SHP77 (cell line): ENCODE data around the gene MBNL1.
A peak's percentile ranks its signal among the peaks of the same experiment; 100 is the strongest.

Source experiments
- DNase-seq, 2 experiments: peaks; one replicate each; lab custom pipeline; 2025; lab: John Stamatoyannopoulos, UW

Gene MBNL1

DNA sequence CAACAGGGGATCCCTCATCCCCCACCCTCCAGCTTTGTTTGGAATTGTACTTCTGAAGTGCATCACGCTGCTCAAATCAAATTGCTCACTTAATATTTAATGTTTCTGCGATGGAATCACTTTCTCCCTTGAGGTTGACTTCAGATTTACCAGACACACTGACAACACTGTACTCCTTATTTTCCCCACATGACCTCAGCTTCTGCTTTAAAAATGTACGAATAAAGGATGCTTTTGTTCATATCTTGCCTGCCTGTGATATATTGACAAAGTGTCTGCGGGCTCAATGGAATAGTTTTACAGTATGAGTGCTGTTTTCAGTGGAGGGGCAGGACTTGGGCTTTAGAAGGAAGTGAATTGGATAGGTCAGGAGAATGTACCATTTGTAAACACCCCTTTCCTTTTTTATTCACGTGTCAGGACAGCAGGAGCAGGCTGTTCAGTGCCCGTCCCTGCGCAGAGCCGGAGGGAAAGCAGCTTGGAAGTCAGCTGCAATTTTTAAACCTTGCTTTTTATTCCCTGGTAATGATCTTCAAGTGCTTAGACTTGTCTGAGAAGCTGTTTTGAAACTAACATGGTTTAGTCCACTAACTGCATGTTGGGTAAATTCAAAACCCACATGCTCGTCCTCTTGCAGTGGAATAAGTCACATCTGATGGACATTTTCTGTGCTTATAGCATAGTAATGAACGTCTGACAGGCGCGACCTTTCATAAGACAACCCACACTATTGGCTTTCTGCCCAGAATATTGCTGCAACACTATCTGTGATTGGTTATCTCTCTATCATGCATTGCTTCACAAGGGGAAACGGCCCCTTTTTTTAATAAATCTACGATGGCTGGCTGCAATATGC, 29.9 kb downstream of the MBNL1 start:
- DNase-seq, result peak; percentile 81 to 88

- DNase-seq, result no peak
Observed at GRCh38 chr3:152299249-152299976, 30.7 kb downstream of the MBNL1 start.

DNA sequence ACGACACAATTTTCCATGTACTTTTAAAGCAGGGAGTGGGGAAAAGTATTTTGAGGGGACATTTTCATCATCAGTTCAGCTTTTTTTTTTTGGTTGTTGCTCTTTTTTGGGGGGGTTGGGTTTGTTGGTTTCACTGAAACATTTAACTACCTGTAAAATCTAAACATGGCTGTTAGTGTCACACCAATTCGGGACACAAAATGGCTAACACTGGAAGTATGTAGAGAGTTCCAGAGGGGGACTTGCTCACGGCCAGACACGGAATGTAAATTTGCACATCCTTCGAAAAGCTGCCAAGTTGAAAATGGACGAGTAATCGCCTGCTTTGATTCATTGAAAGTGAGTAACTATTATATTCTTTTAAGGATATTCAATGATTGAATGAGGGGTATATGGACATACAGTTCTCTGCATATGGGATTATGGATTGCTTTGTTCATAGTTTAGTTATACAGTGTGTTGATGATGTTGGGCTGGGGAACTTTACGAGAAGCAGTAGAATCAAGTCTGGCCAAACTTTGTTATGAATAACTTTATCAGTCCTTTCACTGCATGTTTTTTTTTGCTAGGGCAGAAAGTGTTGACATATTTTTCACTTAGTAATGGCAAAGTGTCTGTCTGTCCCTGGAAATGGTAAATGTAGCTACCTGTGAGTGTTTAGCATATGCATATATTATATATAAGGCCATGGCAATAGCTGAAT, 31.5 kb downstream of the MBNL1 start:
- DNase-seq, result peak; percentile 6 to 21

GRCh38 chr3:152301745-152302181, 33.0 kb downstream of the MBNL1 start:
- no peak for DNase-seq

- DNase-seq, result peak; percentile 64 to 81
Observed at GRCh38 chr3:152302521-152303021, 33.8 kb downstream of the MBNL1 start.

GRCh38 chr3:152304160-152304559, 35.4 kb downstream of the MBNL1 start:
- no peak for DNase-seq

DNA sequence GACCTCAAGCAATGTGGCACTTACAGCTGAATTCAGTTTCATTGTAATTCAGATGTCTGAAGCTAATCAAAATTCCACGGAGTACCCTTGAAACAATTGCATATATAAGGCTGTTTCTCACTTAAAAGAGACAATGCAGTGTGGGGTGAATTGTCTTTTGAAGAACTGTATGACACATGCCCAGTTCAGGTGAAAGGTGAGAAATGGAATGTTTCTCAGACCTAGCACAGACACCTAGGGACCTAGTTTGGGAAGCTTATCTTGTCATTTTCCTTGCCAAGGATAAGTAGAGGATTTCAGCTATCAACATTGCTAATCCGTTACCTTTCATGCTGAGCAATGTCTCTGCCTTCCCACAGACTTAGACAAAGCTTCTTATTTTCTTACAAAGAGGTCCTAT, 36.3 kb downstream of the MBNL1 start:
- DNase-seq, result no peak

GRCh38 chr3:152307829-152308474, 39.2 kb downstream of the MBNL1 start:
- no peak for DNase-seq

DNA sequence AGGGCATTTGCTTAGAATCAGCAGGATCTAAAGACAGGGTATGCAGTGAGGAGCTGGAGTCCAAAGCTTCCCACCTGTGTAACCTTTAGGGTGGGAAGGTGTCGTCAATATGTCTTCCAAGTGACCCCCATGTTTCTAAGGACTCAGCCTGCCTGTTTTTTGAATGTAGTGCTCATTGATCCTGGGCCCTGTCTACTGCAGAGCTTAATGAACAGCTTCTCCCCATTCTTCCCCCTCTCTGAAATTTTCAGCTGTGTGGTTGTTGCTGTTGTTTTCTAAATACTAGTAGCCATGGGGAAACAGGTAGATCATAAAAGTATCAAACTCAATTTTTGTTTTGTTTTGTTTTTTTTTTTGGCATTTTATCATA, 39.7 kb downstream of the MBNL1 start:
- DNase-seq, result no peak

- no peak for DNase-seq
Observed at GRCh38 chr3:152309031-152309430, 40.3 kb downstream of the MBNL1 start.

DNA sequence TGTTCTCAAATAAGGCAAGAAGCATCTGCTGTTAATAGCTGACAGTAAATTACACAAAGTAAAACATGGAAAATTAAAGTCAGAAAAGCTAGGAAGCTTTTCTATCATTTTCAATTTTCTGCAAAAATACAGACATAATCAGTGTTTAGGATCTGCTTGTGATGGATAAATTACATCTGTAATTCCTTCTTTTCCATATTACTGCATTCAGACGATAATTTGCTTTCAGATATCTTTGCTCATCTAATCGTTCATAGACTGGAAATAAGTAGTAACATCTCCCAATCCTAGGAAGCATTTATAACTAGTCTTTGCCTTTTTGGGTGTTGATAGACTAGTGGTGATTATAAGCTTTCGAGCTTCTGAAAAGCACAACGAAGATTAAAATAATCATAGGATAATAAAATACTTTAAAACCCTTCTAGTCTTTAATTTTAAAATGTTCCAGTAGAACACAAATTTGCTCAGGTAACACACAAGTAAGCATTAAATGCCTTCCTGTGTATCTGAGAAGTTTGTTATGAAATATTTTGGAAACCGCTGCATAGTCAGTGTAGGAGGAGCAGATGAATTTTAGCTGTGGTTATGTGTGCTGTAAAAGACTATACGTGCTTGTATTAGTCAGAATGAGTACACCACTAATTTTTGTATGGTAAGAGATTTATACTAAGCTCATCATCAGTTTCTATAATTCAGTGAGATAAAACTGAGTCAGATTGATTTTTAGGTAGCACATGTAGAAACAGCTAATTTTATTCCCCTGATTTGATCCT, 41.0 kb downstream of the MBNL1 start:
- no peak for DNase-seq

DNA sequence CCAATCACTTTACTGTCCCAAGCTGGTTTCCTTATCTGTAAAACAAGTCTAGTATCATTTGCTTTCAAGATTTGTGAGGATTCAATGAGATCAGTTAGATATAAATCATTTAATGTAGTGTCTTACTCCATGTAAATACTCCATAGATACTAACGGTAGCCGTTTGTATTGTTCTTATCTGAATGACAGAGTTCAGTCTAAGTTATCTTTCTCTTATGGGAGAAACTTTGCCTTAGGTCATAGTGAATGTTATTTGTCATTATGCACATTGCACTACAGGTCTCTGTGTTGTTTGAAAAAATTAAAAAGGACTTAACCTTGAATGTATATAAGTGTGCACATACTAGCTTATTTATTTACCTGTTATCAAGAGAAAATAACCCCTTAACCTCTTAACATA, 44.7 kb downstream of the MBNL1 start:
- no peak for DNase-seq

- DNase-seq, result no peak
Observed at GRCh38 chr3:152313914-152314313, 45.2 kb downstream of the MBNL1 start.

DNA sequence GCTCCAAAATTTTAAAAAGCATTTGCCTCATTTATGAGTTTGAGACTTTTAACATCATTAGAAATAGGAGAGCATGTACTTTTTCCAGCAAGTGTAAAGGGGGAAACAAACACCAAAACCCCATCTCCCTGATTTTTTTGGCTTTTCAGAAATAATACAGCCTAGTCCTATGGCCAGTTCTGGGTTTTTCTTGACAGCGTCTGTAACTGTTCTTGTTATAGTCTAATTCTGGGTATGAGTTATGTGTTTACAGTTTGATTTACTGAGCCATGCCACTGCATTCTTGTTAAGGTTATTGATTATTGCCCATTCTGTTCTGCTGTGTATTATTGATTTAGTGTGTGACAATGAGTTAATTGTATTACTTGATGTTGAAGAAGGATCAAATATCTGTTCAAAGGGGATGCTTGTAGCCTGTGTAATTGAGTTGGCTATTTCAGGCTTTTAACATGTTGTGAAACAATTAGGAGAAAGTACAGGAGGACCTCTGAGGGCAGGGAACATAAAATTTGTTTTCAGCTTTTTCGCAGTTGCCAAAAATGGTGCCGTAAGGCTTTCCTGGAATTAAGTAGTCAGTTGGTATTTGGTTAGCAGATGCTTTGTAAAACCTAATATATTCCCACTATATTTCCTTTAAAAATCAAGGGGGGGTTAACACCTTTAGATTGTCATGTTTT, 46.1 kb downstream of the MBNL1 start:
- no peak for DNase-seq

GRCh38 chr3:152315623-152316022, 46.9 kb downstream of the MBNL1 start:
- no peak for DNase-seq

DNA sequence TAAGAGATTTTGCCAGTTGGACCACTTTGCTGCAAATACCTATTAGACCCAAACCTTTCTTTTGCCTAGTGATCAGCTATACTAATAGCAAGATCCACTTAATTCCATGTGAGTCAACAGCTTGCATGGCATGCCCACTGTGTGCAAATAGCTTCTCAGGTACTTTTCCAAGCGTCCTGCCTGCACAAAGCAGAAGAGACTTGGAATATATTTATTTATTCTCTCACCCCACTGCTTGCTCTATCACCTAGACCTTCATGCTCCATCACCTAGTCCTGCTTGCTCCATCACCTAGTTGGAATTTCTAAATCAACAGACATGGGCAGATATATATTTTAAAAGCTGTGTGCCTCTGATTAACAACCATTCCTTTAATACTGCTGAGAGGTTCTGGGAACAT, 47.6 kb downstream of the MBNL1 start:
- no peak for DNase-seq

DNA sequence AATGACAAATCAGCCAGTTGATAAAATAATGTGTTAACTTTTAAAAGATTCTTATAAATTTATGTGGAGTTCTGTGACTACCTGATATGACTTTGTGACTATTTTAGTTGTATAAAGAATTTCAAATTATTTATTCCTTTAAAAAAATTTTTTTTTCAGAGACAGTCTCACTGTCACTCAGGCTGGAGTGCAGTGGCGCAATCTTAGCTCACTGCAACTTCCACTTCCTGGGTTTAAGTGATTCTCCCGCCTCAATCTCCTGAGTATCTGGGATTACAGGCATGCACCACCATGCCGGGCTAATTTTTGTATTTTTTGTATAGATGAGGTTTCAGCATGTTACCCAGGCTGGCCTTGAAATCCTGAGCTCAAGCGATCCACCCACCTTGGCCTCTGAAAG, 48.5 kb downstream of the MBNL1 start:
- DNase-seq, result no peak

DNA sequence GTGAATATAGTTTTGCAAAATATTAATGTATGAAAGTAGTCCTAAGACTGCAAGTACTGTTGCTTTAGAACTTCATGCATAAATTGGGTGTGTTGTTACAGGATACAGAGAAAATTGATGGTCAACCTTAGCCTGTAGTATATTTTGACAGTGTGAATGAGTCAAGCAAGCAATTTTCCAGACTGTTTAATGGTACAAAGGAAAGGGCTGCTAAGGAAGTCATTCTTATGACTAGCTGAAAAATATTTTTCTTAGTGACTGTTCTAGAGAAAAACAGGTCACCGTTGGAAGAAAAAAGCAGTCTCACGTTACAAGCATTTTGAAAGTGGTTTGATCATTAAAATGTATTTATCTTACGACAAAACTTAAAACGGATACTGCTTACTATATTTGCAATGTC, 49.2 kb downstream of the MBNL1 start:
- no peak for DNase-seq

DNA sequence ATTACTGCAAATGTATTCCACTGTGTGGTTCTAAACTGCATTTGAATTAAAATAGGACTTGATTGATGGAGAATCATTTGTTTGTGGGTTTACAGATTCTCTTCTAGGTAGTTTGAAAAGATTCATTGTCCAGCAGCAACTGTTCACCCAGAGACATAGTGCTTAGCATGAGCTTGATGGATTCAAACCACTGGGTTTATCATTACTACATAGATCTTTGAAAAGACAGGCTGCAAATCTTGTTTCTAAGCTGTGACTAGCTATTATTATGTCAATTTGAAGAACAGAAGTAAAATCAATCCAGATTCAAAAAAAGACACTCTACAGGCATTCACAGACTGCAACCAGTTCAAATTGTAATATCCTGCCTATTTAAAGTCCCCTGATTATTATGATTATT, 49.8 kb downstream of the MBNL1 start:
- no peak for DNase-seq

DNA sequence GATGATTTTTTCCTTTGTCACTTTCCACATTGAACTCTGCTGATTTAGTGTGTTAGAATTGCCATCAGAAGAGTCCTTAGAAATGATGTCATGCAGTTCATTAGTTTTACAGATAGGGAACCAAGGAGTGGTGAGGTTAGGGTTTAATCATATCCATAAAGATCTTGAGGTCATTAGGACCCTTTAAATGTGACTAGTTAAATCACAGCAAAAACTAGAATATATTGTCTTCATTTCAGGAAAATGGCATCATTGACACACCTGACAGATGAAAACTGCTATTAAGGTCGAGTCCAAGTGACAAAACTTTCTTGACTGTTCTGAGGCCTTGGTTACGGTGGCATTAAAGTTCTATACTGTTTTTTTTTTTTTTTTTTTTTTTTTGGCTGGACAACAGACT, 50.5 kb downstream of the MBNL1 start:
- DNase-seq, result no peak
